Ascending aorta (tissue), 2 donors: Measurements from ENCODE around the gene MCU. TPM values are rescaled to one million over a fixed set of nuclear protein-coding genes. Genes with fewer than 3 reads are reported as not detected.
"Not testable (repeated sequence)": the region's sequence is repeated elsewhere in the genome, so short reads cannot be mapped to it uniquely, and the experiment has no call there.

Experiments
- DNase-seq, 2 donors: peaks; one replicate each; pipeline ENCODE4 v3.0.0-alpha.2; 2019; ENCODE audit warnings: low spot score in 2 of 2
- H3K27ac ChIP-seq, 2 donors: fragments of 200-600 bp; sonication (generic); one replicate each; pipeline ENCODE4 v1.5.1; 2016 to 2017; ENCODE audit warnings: mild to moderate bottlenecking in 1 of 2
- H3K27me3 ChIP-seq: fragments of 200-600 bp; sonication (generic); one replicate; pipeline ENCODE4 v1.5.1; 2017
- H3K36me3 ChIP-seq, 2 donors: fragments of 200-600 bp; sonication (generic); one replicate each; pipeline ENCODE4 v1.5.1; 2016
- H3K4me1 ChIP-seq, 2 donors: fragments of 200-600 bp; sonication (generic); one replicate each; pipeline ENCODE4 v1.5.1; 2016 to 2017; ENCODE audit warnings: mild to moderate bottlenecking in 1 of 2
- H3K4me3 ChIP-seq, 2 donors: fragments of 200-600 bp; sonication (generic); one replicate each; pipeline ENCODE4 v1.5.1; 2016 to 2017; ENCODE audit warnings: mild to moderate bottlenecking in 1 of 2
- H3K9me3 ChIP-seq, 2 donors: fragments of 200-600 bp; sonication (generic); one replicate each; pipeline ENCODE4 v1.5.1; 2016
- CTCF ChIP-seq, 3 experiments: fragments of 200-600 bp in 2 of 3; fragments of 450-650 bp in 1 of 3; sonication (generic) in 2 of 3; IDR thresholded peaks; one replicate each; pipeline ENCODE4 v1.5.1; 2016 to 2019; ENCODE audit warnings: antibody characterized with exemption in 3 of 3, mild to moderate bottlenecking in 1 of 3, moderate library complexity in 1 of 3
- intact Hi-C: fragments of 100-400 bp; cut with DNase I; formaldehyde crosslinking; loops from one replicate; pipeline ENCODE4 v1.15.1; 2023
- total RNA-seq: library from RNA; depleted of rRNA; stranded (reverse); fragments of >200 nt; gene quantifications from one replicate; pipeline ENCODE4 v1.1.0, GENCODE V29; 2016

The MCU gene
- total RNA-seq = 22.0 TPM

GRCh38 chr10:72691863-72692743 is at the start of gene MCU:
MCU (plus strand) TSS chr10:72692143; CDS start chr10:72692152, 9 bp downstream.
- no peak for TF ChIP-seq CTCF (IDR thresholded peaks at IDR 0.05)
- intact Hi-C loops = loop anchor here (2.0 to 5.0 kb wide), 2 partner anchors 141 to 330 kb away; no protein-coding TSS in a partner anchor
- Histone ChIP-seq H3K4me1 (peaks cover 0 to 21% of the 10 kb centered on the region in 2 donors), H3K4me3 (peak within 1 kb of the TSS; percentile 94 to 97), H3K27ac (peak within 1 kb of the TSS; percentile 92 to 94), H3K36me3 (no peaks in the 10 kb centered on the region), H3K9me3 (no peaks in the 10 kb centered on the region), H3K27me3 (no peaks in the 10 kb centered on the region)
- DNase-seq = peak; percentile 84 to 98

GRCh38 chr10:72642318-72642717 is 49.6 kb upstream of the MCU start:
- intact Hi-C loops = no loop called here
- Histone ChIP-seq H3K36me3 (no peaks in the 10 kb centered on the region), H3K9me3 (no peaks in the 10 kb centered on the region), H3K27ac (no peak overlapping the region), H3K4me1 (peaks cover 0 to 3% of the 10 kb centered on the region in 2 donors), H3K4me3 (no peak overlapping the region), H3K27me3 (no peaks in the 10 kb centered on the region)
- no peak for DNase-seq
- no peak for TF ChIP-seq CTCF (IDR thresholded peaks at IDR 0.05)

GRCh38 chr10:72645263-72645858 is 46.6 kb upstream of the MCU start:
- Histone ChIP-seq H3K27me3 (no peaks in the 10 kb centered on the region), H3K4me3 (no peak overlapping the region), H3K9me3 (no peaks in the 10 kb centered on the region), H3K27ac (no peak overlapping the region), H3K4me1 (no peaks in the 10 kb centered on the region), H3K36me3 (no peaks in the 10 kb centered on the region)
- intact Hi-C loops = no loop called here
- no peak for DNase-seq
- TF ChIP-seq CTCF (IDR thresholded peaks at IDR 0.05) = no peak

GRCh38 chr10:72646971-72647370 is 45.0 kb upstream of the MCU start:
- H3K27ac ChIP-seq, H3K36me3 ChIP-seq, DNase-seq, H3K9me3 ChIP-seq, H3K4me3 ChIP-seq, H3K4me1 ChIP-seq, intact Hi-C loops, H3K27me3 ChIP-seq: not testable (repeated sequence)

- no peak for DNase-seq
- no peak overlapping the region for H3K4me3 ChIP-seq
- H3K27me3 ChIP-seq = no peaks in the 10 kb centered on the region
- TF ChIP-seq CTCF (IDR thresholded peaks at IDR 0.05) = no peak
- intact Hi-C loops = no loop called here
- H3K27ac ChIP-seq = no peak overlapping the region
- H3K4me1 ChIP-seq = no peaks in the 10 kb centered on the region
- no peaks in the 10 kb centered on the region for H3K9me3 ChIP-seq
- H3K36me3 ChIP-seq = no peaks in the 10 kb centered on the region
Measured at GRCh38 chr10:72648301-72648700, 43.6 kb upstream of the MCU start.

- intact Hi-C loops = no loop called here
- no peak for TF ChIP-seq CTCF (IDR thresholded peaks at IDR 0.05)
- Histone ChIP-seq H3K4me1 (no peaks in the 10 kb centered on the region), H3K4me3 (no peak overlapping the region), H3K27me3 (no peaks in the 10 kb centered on the region), H3K36me3 (no peaks in the 10 kb centered on the region), H3K27ac (no peak overlapping the region), H3K9me3 (no peaks in the 10 kb centered on the region)
- DNase-seq = no peak
Measured at GRCh38 chr10:72649291-72649690, 42.7 kb upstream of the MCU start.
